Nucleus accumbens (tissue), 56 donors: ENCODE data around the gene MAT2B.
A peak's percentile ranks its signal among the peaks of the same experiment; 100 is the strongest.

Experiments used
- DNase-seq, 56 donors: peaks; one replicate each; lab custom pipeline; 2025; lab: John Stamatoyannopoulos, UW

The MAT2B gene

DNA sequence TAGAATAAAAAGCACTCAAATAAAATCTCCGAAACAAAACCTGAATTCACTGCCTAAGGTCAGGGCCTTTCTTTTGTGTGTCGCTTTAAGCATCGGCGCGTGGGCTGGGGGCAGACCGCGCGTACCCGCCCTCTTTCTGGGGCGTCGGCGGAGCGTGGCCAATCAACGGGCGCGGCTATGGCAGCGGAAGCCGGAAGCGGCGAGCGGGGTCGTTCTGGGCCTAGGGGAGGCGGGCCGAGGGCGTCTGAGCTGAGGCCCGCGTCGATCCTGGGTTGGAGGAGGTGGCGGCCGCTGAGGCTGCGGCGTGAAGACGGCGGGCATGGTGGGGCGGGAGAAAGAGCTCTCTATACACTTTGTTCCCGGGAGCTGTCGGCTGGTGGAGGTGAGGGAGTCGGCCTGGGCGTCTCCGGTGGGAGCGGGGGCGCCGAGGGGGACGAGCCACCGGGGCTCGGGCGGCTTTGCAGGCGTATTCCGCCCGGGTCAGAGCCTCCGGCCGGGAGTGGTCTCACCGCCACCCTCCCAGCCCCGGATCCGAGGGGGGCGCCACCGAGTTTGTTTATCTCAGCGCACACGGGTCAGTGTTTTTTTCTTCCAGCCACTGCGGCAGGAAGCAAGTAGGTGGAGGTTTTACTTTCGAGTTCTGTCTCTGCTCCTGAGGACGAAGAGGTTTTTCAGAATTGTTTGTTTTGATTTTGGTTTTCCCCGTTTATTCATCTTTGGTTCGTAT, at the start of gene MAT2B:
TSS of gene MAT2B (plus strand) at position 252 of the 727 bp plus-strand sequence. CDS start at position 320, 68 bp downstream.
- DNase-seq: peak in 55 of 56 donors; percentile 72 to 97 (median 92)

DNA sequence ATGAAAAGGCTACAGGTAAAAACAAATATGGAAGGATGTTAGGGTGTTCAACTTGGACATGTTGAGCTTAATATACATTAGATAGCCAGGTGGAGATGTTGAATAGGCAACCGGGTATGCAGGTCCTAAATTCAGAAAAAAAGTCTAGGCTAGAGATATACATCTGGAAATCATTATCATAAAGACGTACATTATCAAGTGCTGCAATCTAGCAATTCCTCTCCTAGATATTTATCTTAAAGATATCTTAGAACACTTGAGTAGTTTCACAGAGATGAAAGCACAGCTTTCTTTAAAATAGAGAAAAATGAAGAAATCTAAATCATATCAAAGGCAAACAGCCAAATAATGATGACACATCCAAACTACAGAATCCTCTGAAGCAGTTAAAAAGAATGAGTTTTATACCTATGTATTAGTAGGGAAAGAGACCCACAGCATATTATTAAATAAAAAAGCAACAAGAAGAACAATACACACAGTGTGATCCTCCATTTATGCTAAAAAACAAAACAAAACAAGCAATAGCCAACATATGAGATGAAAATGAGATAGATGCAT, 49.3 kb upstream of the MAT2B start:
- DNase-seq: no peak

DNA sequence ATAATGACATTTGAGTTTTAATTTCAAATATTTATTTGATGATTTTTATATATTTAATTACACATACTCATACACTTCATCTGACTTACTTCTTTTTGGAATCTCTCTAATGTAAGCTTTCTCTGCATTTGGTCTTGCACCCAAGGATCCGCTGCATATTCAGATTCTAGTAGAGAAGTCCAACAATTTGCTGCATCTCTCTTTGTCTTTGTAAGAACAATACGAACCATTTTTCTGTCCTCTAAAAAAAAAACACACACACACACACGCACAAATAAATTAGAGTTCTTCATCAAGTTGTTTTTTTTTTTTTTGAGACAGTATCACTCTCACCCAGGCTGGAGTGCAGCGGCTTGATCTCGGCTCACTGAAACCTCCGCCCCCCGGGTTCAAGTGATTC, 48.6 kb upstream of the MAT2B start:
- DNase-seq: peak in 1 of 56 donors; percentile 2

DNA sequence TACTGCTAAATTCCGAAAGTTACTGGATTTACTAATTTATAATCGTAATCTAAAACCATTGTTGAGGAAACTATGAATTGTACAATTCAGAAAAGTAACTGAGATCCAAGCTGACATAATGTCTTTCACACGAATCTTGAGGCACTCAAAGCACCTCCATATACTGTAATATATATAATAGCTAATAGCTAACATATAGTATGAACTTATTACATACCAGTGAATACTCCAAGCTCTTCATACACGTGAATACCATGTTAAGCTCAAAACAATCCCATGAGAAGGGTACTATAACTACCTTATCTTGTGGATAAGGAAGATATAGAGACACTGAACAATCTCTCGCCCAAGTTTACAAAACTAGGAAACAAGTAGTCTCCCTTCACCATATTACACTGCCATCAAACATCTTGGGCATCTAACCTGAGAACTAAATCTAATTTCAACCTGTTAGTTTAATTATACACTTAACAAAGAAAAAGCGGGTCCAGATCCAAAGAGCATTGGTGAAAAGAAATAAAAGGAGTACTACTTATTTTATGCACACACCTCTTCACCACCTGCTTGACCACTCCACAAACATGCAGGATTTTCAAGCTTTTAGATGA, 46.5 kb upstream of the MAT2B start:
- DNase-seq: no peak

DNA sequence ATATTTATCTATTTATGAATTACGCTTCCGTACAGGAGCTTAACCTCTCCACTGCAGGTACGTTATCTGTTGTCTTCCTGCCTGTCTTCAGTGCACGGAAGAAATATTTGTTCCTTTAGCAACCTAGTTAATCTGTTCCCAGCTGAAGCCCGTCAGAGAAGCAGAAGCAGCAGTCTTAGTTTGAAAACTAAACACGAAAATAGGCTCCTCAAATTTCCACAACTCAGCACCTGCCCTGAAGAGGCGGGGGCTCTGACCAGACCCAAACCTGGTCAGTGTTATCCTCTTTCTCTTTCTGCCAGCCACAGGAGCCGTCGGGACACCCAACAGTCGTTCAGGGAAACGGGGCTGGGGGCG, 46.0 kb upstream of the MAT2B start:
- no peak for DNase-seq

DNA sequence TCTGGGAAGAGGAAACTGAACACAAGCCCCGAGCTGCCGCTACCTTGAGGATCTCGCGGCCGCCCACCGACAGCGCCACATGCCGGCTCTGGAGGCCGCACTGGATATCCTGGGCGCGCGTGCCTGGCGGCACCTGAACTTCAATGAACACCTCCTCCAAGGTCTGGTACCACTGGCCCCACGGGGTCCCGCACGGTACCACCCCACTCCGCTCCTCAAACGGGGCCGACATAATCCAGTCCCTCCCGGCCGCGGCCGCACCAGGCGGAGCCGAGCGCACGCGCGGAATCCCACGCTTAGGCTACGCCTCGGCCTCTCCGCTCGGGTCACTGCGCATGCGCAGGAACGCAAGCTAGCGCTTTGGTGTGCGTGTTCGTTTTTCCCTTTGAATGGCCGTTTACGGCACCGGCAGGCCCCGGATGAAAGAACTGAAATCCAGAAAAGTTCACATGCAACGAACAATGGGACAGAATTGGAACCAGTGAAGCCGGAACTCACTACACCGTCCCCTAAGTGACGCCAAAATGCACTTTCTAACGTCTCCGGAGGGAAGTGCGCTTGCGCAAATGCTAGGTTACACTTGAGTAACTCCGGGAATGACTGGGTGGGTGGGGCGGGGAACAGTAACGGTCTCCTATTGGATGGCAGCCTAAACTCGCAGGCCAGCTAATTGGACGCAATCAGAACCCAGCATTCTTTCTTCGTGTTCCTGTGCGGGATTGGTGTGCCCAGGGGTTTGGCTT, 45.4 kb upstream of the MAT2B start, which contains the start of gene NUDCD2:
TSS of gene NUDCD2 (minus strand) at position 284 of the 743 bp plus-strand sequence. CDS start at position 232, 52 bp downstream.
- peak; percentile 87 to 99 (median 97) for DNase-seq

DNA sequence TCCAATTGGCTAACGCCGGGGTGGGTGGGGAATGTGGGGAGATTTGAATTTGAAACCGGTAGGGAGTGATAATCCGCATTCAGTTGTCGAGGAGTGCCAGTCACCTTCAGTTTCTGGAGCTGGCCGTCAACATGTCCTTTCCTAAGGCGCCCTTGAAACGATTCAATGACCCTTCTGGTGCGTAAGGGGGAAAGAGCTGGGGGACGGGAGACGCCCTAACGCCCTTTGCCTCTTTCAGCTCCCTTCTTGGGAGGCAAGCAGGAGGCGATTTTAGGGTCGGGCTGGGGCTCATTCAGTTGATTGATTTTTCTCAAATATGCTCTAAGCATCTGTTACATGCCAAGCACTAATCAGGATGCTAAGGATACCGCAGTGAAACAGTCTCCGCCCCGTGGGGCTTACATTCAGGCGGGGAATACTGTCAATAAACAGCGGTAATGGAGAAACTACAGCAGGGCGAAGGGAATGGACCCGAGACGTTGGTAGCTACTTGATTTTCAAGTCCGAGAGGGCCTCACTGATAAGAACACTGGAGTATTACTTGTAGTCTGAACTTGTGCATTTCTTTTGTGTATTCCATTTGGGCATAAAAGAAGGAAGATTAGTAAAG, 44.8 kb upstream of the MAT2B start, which contains the start of gene HMMR:
TSS of gene HMMR (plus strand) at position 71 of the 610 bp plus-strand sequence. CDS start at position 132, 61 bp downstream.
- no peak for DNase-seq

DNA sequence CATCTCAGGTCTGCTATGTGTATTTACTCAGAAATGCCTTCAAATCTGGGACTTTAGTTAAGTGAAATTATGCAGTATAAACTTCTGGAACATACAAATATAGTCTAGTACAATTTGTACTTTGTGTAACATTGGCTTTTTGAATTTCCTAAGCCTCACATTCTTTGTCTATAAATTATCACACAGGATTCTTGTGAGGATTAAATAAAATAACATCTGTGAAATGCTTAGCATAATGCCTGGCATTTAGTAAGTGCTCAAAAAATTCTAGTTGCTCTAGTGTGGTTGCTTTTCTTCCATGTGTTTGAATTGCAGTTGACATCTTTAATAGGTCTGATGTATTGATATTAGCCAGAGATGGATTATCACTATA, 42.4 kb upstream of the MAT2B start:
- DNase-seq: no peak

DNA sequence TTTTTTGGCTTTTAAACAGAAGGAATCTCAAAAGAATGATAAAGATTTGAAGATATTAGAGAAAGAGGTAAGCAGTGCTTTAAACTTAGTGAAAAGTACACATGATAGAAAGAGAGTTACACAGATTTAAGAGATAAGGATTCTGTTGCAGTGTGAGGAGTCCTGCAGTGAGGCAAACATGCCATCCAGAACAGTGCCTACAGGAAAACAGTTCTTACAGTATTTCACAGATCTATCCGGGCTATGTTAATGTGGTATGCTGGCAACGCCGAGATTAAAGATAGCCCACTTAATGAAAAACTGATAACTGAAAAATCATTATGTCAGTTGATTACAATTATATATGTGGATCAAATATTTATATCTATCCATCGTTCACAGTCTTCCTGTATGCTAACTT, 37.7 kb upstream of the MAT2B start:
- DNase-seq: no peak

DNA sequence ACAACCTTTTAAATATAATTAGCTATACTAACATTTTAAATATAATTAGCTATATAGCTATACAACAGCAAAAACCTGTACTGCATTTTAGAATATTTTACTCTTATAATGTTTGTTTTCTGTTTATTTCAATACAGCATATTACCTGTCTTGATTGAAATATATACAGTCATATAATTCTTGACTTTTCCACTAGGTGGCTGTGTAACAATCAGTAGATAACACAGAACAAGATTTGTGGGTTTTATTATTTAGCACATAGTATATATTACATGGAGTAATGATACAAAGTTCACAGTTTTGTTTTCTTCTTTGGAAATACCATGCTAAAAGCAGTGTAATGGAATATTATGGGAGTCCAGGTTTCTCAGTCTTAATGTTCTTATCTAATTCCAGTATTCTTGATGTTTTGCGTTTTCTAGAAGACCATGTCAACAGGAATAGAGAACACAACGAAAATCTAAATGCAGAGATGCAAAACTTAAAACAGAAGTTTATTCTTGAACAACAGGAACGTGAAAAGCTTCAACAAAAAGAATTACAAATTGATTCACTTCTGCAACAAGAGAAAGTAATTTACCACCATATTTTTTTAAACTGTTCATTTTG, 31.7 kb upstream of the MAT2B start:
- DNase-seq: no peak

DNA sequence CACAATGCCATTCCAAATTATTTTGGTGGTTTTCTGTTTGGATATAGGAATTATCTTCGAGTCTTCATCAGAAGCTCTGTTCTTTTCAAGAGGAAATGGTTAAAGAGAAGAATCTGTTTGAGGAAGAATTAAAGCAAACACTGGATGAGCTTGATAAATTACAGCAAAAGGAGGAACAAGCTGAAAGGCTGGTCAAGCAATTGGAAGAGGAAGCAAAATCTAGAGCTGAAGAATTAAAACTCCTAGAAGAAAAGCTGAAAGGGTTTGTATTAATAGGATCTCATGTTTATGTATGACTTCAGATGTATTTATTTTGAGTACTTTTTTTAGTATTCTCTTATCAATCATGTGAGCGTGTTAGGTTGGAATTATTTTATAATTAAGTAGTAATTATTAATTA, 30.0 kb upstream of the MAT2B start:
- no peak for DNase-seq

DNA sequence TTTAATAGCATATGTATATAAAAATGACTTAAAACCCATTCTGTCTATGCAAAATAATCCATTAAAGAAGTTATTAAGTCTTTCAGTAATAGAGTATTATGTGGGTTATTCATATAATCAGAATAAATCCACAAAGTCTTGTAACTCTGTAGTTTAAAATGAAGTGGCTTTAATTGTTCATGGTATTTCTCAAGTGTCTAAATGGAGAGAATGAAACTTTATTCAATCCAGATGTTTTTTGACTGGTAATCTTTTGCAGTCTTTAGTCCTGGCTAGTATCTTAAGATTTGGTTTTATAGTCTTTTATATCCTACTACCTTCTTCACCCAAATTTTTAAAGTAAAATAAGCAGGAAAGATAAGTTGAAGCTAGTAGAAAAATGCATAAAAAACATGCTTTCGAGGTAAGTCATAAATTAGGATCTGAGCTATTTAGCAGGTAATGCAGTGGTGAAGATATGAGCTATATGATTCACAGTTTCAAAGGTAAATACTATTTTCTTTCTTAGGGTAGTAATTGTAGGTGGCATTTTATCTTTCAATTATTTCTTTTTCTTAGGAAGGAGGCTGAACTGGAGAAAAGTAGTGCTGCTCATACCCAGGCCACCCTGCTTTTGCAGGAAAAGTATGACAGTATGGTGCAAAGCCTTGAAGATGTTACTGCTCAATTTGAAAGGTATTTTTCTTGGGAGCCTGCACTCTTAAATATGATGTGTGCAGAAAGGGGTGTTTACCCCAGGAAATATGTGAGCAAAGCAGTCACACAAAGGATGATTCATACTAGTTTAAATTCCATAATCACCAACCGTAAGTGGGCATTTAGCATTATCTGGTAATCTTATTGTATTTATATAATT, 27.1 kb upstream of the MAT2B start:
- DNase-seq: no peak

DNA sequence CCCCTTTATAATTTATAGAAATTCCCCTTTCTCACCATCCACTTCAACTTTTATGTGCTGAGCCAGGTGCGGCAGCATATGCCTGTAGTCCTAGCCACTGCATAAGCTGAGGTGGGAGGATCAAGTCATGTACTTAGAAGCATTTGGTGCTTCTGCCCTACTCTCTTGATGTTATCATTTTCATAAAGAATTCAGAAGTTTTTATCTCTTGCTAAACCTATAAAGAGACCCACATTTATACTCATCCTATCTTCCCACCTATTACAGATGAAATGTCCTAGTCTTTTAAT, 26.5 kb upstream of the MAT2B start:
- no peak for DNase-seq

DNA sequence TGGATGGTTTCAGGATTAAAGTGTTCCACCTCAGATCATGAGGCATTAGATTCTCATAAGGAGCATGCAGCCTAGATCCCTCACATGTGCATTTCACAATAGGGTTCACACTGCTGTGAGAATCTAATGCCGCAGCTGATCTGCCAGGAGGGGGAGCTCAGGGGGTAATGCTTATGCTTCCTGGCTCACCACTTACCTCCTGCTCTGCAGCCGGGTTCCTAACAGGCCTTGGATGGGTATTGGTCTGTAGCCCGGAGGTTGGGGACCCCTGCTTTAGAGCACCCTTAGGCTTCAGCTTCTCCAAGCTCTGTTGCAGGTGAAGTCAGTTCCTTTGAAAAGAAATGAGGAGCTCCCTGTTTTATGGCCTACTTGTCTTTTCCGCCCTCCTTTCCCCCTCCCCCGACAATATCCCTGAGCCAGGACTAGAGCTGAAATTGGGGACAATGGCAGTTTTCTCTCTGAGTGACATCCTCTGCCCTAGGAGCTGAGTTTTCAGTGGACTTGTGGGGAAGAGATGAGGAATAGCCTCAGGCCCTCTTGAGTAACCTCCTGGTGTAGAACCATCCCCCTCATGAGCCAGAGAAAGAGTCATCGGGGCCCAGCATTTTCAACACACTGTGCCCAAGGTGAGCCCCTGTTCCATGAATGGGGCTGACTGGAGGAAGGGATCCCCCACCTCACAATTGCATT, 16.2 kb upstream of the MAT2B start:
- DNase-seq: no peak

DNA sequence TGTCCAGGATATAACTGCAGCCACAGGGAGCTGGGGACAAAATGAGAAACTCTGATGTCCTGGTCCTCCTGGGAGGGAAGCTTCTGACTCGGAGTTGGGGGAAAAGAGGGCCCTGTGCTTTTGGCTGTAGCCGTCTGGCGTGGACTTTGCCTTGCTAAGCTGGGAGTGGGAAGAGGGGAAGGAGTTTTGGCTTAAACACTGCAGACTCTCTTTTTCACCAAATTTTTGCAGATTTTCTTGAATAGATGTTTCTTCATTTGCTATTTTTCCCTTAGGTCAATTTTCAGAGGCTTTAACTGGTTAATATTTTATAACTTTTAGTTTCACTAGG, 15.7 kb upstream of the MAT2B start:
- DNase-seq: no peak

DNA sequence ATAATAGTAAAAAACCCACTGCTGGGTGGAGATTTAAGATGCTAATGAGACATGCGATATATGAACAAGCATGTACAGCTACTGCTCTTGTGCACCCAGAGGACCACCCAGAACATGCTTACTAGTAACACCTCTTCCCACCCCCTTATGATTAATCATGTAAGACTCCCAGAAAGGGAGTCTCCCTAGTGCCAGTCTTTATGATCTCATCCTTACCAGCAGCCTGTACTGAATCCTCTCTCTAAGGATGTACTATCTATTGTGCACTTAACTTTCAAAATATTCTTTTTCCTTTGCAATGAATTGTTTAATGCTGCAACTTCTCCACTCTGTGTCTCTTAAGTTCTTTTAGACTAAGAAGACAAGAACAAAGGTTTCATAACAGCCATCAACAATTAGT, 9.1 kb upstream of the MAT2B start:
- DNase-seq: no peak

DNA sequence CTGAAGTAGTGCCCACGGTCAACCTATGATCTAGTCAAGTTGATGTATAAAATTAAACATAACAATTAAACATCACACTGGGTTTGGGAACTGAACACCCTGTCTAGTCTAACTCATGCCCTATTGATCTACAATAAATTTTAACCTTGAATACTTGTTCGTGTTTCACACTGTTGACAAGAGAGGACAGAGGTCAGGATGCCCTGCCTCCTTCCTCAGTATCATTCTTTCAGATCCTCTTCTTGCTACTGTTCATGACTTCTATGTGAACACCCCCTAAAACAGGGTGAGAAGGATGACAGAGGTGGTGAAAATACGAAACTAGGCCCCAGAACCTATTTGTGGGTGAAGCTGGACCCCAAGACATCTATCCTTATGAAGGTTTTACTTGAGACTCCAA, 8.1 kb upstream of the MAT2B start:
- DNase-seq: no peak

DNA sequence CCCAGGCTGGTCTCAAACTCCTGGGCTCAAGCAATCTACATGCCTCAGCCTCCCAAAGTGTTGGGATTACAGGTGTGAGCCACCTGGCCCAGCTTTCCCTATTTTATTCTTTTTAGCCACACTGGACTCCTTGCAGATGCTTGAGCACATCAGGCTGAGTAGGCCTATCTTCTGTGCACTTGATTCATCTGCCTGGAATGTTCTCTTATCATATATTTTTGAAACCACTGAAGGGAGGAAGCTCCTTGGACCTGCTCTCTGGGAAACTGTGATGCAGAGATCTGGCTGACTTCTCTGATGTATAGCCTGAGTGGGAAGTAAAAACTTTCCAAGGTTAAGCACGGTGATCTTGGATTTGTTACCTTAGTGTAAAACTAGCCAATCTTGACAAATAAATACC, 6.5 kb upstream of the MAT2B start:
- DNase-seq: no peak

DNA sequence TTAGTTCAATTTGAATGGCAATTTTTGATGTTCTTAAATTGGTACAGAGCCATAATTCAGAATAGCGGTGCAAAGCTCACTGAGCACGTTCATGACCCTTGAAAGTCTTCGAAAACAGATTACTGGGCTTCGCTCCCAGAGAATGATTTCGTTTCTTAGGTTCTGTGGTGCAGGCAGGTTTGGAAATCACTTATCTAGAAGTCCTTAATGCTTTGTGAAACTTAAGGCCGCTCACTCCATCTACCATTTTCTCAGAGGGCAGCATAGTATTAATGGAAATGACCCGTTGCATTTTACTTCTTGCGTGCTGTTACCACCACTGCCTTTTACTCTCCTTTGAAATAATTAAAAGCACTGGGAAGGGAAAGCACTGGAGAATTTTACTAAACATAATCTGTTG, 2.9 kb upstream of the MAT2B start:
- DNase-seq: no peak
